Esophagus squamous epithelium (tissue), 5 donors: ENCODE measurements around the gene COA8. TPM values are rescaled to one million over a fixed set of nuclear protein-coding genes. Genes with fewer than 3 reads are reported as not detected.

ENCODE experiments used
- DNase-seq: peaks from one replicate; lab custom pipeline; 2025; lab: John Stamatoyannopoulos, UW
- H3K27ac ChIP-seq, 4 donors: fragments of 200-600 bp; sonication (generic); one replicate each; pipeline ENCODE4 v1.5.1; 2016 to 2019; ENCODE audit warnings: mild to moderate bottlenecking in 1 of 4
- H3K27me3 ChIP-seq, 4 donors: fragments of 200-600 bp; sonication (generic); 1 replicate in 3 of 4; 2 replicates in 1 of 4; pipeline versions ENCODE4 v1.5.1 to v1.6.0; 2017 to 2021; ENCODE audit warnings: antibody characterized with exemption in 1 of 4
- H3K36me3 ChIP-seq, 3 donors: fragments of 200-600 bp; sonication (generic); one replicate each; pipeline ENCODE4 v1.5.1; 2016 to 2019
- H3K4me1 ChIP-seq, 3 donors: fragments of 200-600 bp; sonication (generic); one replicate each; pipeline ENCODE4 v1.5.1; 2017 to 2019
- H3K4me3 ChIP-seq, 4 donors: fragments of 200-600 bp; sonication (generic); 1 replicate in 3 of 4; 2 replicates in 1 of 4; pipeline ENCODE4 v1.5.1; 2016 to 2019; ENCODE audit warnings: mild to moderate bottlenecking in 2 of 4, moderate library complexity in 1 of 4
- H3K9me3 ChIP-seq, 3 donors: fragments of 200-600 bp; sonication (generic); one replicate each; pipeline ENCODE4 v1.5.1; 2016 to 2019
- CTCF ChIP-seq, 6 experiments: fragments of 450-650 bp in 4 of 6; fragments of 200-600 bp in 2 of 6; sonication (generic) in 2 of 6; IDR thresholded peaks; one replicate each; pipeline ENCODE4 v1.5.1; 2016 to 2019; ENCODE audit warnings: antibody characterized with exemption in 6 of 6, mild to moderate bottlenecking in 4 of 6, moderate library complexity in 4 of 6
- POLR2A ChIP-seq, 4 donors: fragments of 450-650 bp; IDR thresholded peaks; one replicate each; pipeline ENCODE4 v1.6.1; 2017; ENCODE audit warnings: antibody characterized with exemption in 4 of 4, mild to moderate bottlenecking in 4 of 4, moderate library complexity in 3 of 4
- WGBS, 2 donors: methylation state at CpG; one replicate each; pipeline ENCODE4 v1.1.5; 2018; 5-methylcytosine and 5-hydroxymethylcytosine counted together
- intact Hi-C: fragments of 100-400 bp; cut with DNase I; formaldehyde crosslinking; loops from one replicate; pipeline ENCODE4 v1.15.0; 2022
- total RNA-seq, 4 donors: library from RNA; depleted of rRNA; stranded (reverse); fragments of >200 nt; gene quantifications; one replicate each; pipeline ENCODE4 v1.1.0, GENCODE V29; 2016
- donor health status: DM: yes; HTN: yes; CAD: no.

Gene COA8
- total RNA-seq, 4 donors from 2014 or later: 18.2 to 28.7 (median 22.7) TPM

GRCh38 chr14:103551338-103551762 lies 11.4 kb upstream of the COA8 start:
- Histone ChIP-seq H3K36me3 (no peaks in the 10 kb centered on the region), H3K27ac (peak overlapping the region; percentile 72 to 95 (median 88)), H3K9me3 (no peaks in the 10 kb centered on the region), H3K4me3 (peak overlapping the region in 1 of 4 donors; percentile 8), H3K27me3 (no peaks in the 10 kb centered on the region), H3K4me1 (peaks cover 25 to 67% (median 37%) of the 10 kb centered on the region in 3 donors)
- TF ChIP-seq POLR2A (IDR thresholded peaks at IDR 0.05) (peak in 1 of 4 donors; percentile 25), CTCF (IDR thresholded peaks at IDR 0.05) (no peak)
- WGBS, 2 donors: 75 to 83% methylated on average over 11 to 16 of the region's 17 CpGs
- intact Hi-C loops: no loop called here
- no peak for DNase-seq

GRCh38 chr14:103552011-103552845 lies 10.5 kb upstream of the COA8 start:
- Histone ChIP-seq H3K4me1 (peaks cover 25 to 68% (median 39%) of the 10 kb centered on the region in 3 donors), H3K27me3 (no peaks in the 10 kb centered on the region), H3K27ac (peak overlapping the region; percentile 72 to 95 (median 88)), H3K36me3 (no peaks in the 10 kb centered on the region), H3K4me3 (peak overlapping the region in 1 of 4 donors; percentile 8), H3K9me3 (no peaks in the 10 kb centered on the region)
- intact Hi-C loops: no loop called here
- 34 to 46% methylated on average over 8 of the region's 18 CpGs for WGBS, 2 donors
- no peak for DNase-seq
- no peak for TF ChIP-seq CTCF (IDR thresholded peaks at IDR 0.05)
- no peak for TF ChIP-seq POLR2A (IDR thresholded peaks at IDR 0.05)

GRCh38 chr14:103552846-103553210 lies 9.9 kb upstream of the COA8 start:
- WGBS, 2 donors: 79 to 86% methylated on average over 11 of the region's 11 CpGs
- H3K27ac ChIP-seq: peak overlapping the region; percentile 72 to 95 (median 88)
- H3K4me1 ChIP-seq: peaks cover 25 to 74% (median 44%) of the 10 kb centered on the region in 3 donors
- DNase-seq: no peak
- intact Hi-C loops: no loop called here
- H3K4me3 ChIP-seq: no peak overlapping the region
- H3K36me3 ChIP-seq: peaks cover 0 to 3% (median 0%) of the 10 kb centered on the region in 3 donors
- no peaks in the 10 kb centered on the region for H3K9me3 ChIP-seq
- H3K27me3 ChIP-seq: no peaks in the 10 kb centered on the region
- no peak for TF ChIP-seq CTCF (IDR thresholded peaks at IDR 0.05)

GRCh38 chr14:103555559-103556337 lies 7.0 kb upstream of the COA8 start:
- Histone ChIP-seq H3K27me3 (no peaks in the 10 kb centered on the region), H3K4me3 (no peak overlapping the region), H3K4me1 (peaks cover 25 to 75% (median 45%) of the 10 kb centered on the region in 3 donors), H3K27ac (peak overlapping the region; percentile 11 to 67 (median 46)), H3K9me3 (no peaks in the 10 kb centered on the region), H3K36me3 (peaks cover 0 to 30% (median 9%) of the 10 kb centered on the region in 3 donors)
- intact Hi-C loops: no loop called here
- no peak for TF ChIP-seq POLR2A (IDR thresholded peaks at IDR 0.05)
- no peak for TF ChIP-seq CTCF (IDR thresholded peaks at IDR 0.05)
- WGBS, 2 donors: 77 to 79% methylated on average over 12 of the region's 15 CpGs
- DNase-seq: no peak
